ENCODE measurements around the gene MRPL50. TPM values are rescaled to one million over a fixed set of nuclear protein-coding genes. Genes with fewer than 3 reads are reported as not detected.

MRPL50 gene
- total RNA-seq, 1 experiment from 2014 or later = 15.4 TPM

DNA sequence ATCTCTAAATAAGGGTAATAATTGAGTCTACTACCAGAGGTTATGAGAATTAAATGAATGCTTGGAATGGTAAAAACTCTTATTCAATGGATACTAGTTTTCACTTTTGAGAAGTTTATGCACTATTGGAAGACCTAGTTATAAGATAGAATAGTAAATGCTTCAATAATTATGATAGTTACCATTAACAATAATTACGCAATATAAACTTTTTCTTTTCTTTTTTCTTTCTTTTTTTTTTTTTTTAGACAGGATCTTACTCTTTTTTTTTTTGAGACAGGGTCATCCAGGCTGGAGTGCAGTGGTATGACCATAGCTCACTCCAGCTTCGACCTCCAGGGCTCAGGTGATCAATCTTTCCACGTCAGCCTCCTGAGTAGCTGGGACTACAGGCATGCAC is 30.5 kb upstream of the MRPL50 start:
- intact Hi-C loops (cut with micrococcal nuclease) = no loop called here
- POLR2A ChIA-PET = no interaction called here
- Mint-ChIP-seq H3K4me3 (ENCODE audit: unreplicated experiment) (no peak overlapping the region), H3K27me3 (ENCODE audit: insufficient read depth, unreplicated experiment) (peaks cover 39% of the 10 kb centered on the region), H3K9me3 (ENCODE audit: unreplicated experiment) (peaks cover 7% of the 10 kb centered on the region), H3K36me3 (ENCODE audit: insufficient read depth, unreplicated experiment) (no peaks in the 10 kb centered on the region), H3K27ac (ENCODE audit: low read depth, unreplicated experiment) (no peak overlapping the region), H3K4me1 (ENCODE audit: insufficient read depth, unreplicated experiment) (no peaks in the 10 kb centered on the region)
- no peak for DNase-seq (ENCODE audit: unreplicated experiment)
- CTCF ChIA-PET = interaction anchor here (0.6 kb wide), 1 partner anchor 119 kb away, joined by 3 read pairs; no protein-coding TSS in a partner anchor
- BruUV-seq (replicated peaks) = no TSS peak
- TF ChIP-seq CTCF (IDR thresholded peaks at IDR 0.05; ENCODE audit: unreplicated experiment) = no peak

- no peak for TF ChIP-seq CTCF (IDR thresholded peaks at IDR 0.05; ENCODE audit: unreplicated experiment)
- CTCF ChIA-PET = interaction anchor here (0.8 kb wide), 1 partner anchor 16 kb away, joined by 3 read pairs; no protein-coding TSS in a partner anchor
- BruUV-seq (replicated peaks) = no TSS peak
- POLR2A ChIA-PET = interaction anchor here (2.0 kb wide), 1 partner anchor 106 kb away, joined by 6 read pairs; the partner anchor contains the start of gene RNF20
- Mint-ChIP-seq H3K4me3 (ENCODE audit: unreplicated experiment) (no peak overlapping the region), H3K9me3 (ENCODE audit: unreplicated experiment) (peaks cover 7% of the 10 kb centered on the region), H3K27ac (ENCODE audit: low read depth, unreplicated experiment) (no peak overlapping the region), H3K36me3 (ENCODE audit: insufficient read depth, unreplicated experiment) (no peaks in the 10 kb centered on the region), H3K4me1 (ENCODE audit: insufficient read depth, unreplicated experiment) (no peaks in the 10 kb centered on the region), H3K27me3 (ENCODE audit: insufficient read depth, unreplicated experiment) (peaks cover 40% of the 10 kb centered on the region)
- no peak for DNase-seq (ENCODE audit: unreplicated experiment)
- intact Hi-C loops (cut with micrococcal nuclease) = no loop called here
Observed at GRCh38 chr9:101427957-101428655, 29.7 kb upstream of the MRPL50 start.

DNA sequence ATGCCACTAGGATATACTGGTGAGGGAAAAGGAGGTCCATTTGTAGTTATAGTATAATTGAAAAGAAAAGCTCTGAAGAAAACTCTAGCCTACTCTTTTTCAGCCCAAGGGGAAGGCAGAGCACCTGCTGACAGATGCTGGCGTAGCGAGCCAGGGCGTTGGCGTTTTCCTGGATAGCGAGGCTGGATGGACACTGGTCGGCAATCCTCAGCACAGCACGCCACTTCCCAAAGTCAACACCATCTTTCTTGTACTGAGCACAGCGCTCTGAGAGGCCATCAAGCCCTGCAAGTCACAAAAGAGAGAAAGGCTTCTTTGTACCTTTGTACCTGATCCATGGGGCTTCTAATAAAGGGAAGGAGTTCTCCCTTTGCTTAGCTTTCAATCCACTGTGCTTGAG is 28.9 kb upstream of the MRPL50 start:
- intact Hi-C loops (cut with micrococcal nuclease) = no loop called here
- H3K27me3 Mint-ChIP-seq (ENCODE audit: insufficient read depth, unreplicated experiment) = peaks cover 40% of the 10 kb centered on the region
- no peak overlapping the region for H3K4me3 Mint-ChIP-seq (ENCODE audit: unreplicated experiment)
- H3K9me3 Mint-ChIP-seq (ENCODE audit: unreplicated experiment) = peaks cover 7% of the 10 kb centered on the region
- ChIA-PET CTCF (interaction anchor here (0.6 to 0.8 kb wide), 2 partner anchors 17 to 31 kb away, joined by 3 read pairs; no protein-coding TSS in a partner anchor), POLR2A (interaction anchor here (2.0 kb wide), 1 partner anchor 106 kb away, joined by 6 read pairs; the partner anchor contains the start of gene RNF20)
- H3K36me3 Mint-ChIP-seq (ENCODE audit: insufficient read depth, unreplicated experiment) = no peaks in the 10 kb centered on the region
- no peak overlapping the region for H3K27ac Mint-ChIP-seq (ENCODE audit: low read depth, unreplicated experiment)
- H3K4me1 Mint-ChIP-seq (ENCODE audit: insufficient read depth, unreplicated experiment) = no peaks in the 10 kb centered on the region
- DNase-seq (ENCODE audit: unreplicated experiment) = no peak
- TF ChIP-seq CTCF (IDR thresholded peaks at IDR 0.05; ENCODE audit: unreplicated experiment) = no peak
- no TSS peak for BruUV-seq (replicated peaks)

DNA sequence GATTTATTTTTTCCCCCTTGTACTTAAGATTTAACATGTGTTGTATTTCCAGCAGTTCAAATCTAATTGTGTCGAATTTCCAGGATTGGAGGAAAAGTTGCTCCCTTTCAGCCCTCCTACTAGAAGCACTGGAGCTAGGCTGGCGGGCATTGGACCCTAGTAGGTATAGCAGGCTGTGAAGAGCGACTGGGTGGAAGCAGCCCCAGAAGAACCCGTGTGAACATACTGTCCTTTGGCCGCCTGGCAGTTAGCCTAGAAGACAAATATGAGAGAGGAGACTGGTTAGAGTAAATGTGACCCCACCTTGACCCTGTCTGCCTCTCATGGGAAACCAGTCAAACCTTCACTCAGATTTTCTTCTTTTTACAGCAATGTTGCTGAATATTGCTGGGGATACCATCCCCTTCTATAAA is 23.2 kb upstream of the MRPL50 start:
- Mint-ChIP-seq H3K4me3 (ENCODE audit: unreplicated experiment) (no peak overlapping the region), H3K27ac (ENCODE audit: low read depth, unreplicated experiment) (no peak overlapping the region), H3K36me3 (ENCODE audit: insufficient read depth, unreplicated experiment) (no peaks in the 10 kb centered on the region), H3K4me1 (ENCODE audit: insufficient read depth, unreplicated experiment) (peaks cover 6% of the 10 kb centered on the region), H3K9me3 (ENCODE audit: unreplicated experiment) (peaks cover 7% of the 10 kb centered on the region), H3K27me3 (ENCODE audit: insufficient read depth, unreplicated experiment) (peaks cover 12% of the 10 kb centered on the region)
- TF ChIP-seq CTCF (IDR thresholded peaks at IDR 0.05; ENCODE audit: unreplicated experiment) = no peak
- BruUV-seq (replicated peaks) = no TSS peak
- CTCF ChIA-PET = interaction anchor here (0.5 to 1.5 kb wide), 3 partner anchors 14 to 713 kb away, joined by 3 to 5 read pairs (median 3); partner anchors contain the start of gene ALDOB
- POLR2A ChIA-PET = no interaction called here
- intact Hi-C loops (cut with micrococcal nuclease) = no loop called here
- no peak for DNase-seq (ENCODE audit: unreplicated experiment)

Measured in MCF 10A (cell line).